OCI-LY1 (cell line): ENCODE results near the gene NEURL1B.

ENCODE experiments used
- H2AFZ ChIP-seq: fragments of 200-600 bp; sonication (generic), shearing (Covaris generic); 2 replicates; pipeline ENCODE4 v1.6.0; 2014; ENCODE audit warnings: antibody characterized with exemption, mild to moderate bottlenecking, low read length
- H3F3A ChIP-seq: fragments of 200-600 bp; sonication (generic), shearing (Covaris generic); 2 replicates; pipeline ENCODE4 v1.6.0; 2014; ENCODE audit warnings: mild to moderate bottlenecking, antibody characterized with exemption, low read length, moderate library complexity; ENCODE audit not compliant: insufficient read depth
- H3K27ac ChIP-seq: fragments of 200-600 bp; sonication (generic); 2 replicates; pipeline ENCODE4 v1.5.1; 2014; ENCODE audit warnings: low read length, mixed run types, mild to moderate bottlenecking, low read depth; ENCODE audit not compliant: poor library complexity, severe bottlenecking
- H3K27me3 ChIP-seq: fragments of 200-600 bp; sonication (generic); 2 replicates; pipeline ENCODE4 v1.6.0; 2014; ENCODE audit warnings: antibody characterized with exemption, mild to moderate bottlenecking, low read length, moderate library complexity; ENCODE audit not compliant: insufficient read depth
- H3K36me3 ChIP-seq: fragments of 200-600 bp; sonication (generic); 2 replicates; pipeline ENCODE4 v1.6.1; 2014; ENCODE audit warnings: mild to moderate bottlenecking, antibody characterized with exemption, low read length, moderate library complexity, mixed read lengths; ENCODE audit not compliant: insufficient read depth
- H3K4me1 ChIP-seq: fragments of 200-600 bp; sonication (generic); 2 replicates; pipeline ENCODE4 v1.5.1; 2014; ENCODE audit warnings: mild to moderate bottlenecking, low read length, moderate library complexity; ENCODE audit not compliant: insufficient read depth, severe bottlenecking
- H3K4me2 ChIP-seq: fragments of 200-600 bp; sonication (generic), shearing (Covaris generic); 2 replicates; pipeline ENCODE4 v1.6.1; 2014; ENCODE audit warnings: low read length
- H3K4me3 ChIP-seq: fragments of 200-600 bp; sonication (generic); 2 replicates; pipeline ENCODE4 v1.5.1; 2014; ENCODE audit warnings: low read length, low read depth, mild to moderate bottlenecking, mixed read lengths; ENCODE audit not compliant: poor library complexity, severe bottlenecking
- H3K79me2 ChIP-seq: fragments of 200-600 bp; shearing (Covaris generic); 2 replicates; pipeline ENCODE4 v1.6.1; 2016; ENCODE audit warnings: mixed run types, low read length, mixed read lengths; ENCODE audit not compliant: insufficient read depth
- H3K9ac ChIP-seq: fragments of 200-600 bp; sonication (generic), shearing (Covaris generic); 2 replicates; pipeline ENCODE4 v1.6.1; 2014; ENCODE audit warnings: mild to moderate bottlenecking, low read length, mixed read lengths
- H3K9me2 ChIP-seq: fragments of 200-600 bp; sonication (generic), shearing (Covaris generic); 2 replicates; pipeline ENCODE4 v1.6.1; 2014; ENCODE audit warnings: low read depth, mild to moderate bottlenecking, low read length, mixed read lengths
- H3K9me3 ChIP-seq: fragments of 200-600 bp; shearing (Covaris generic); 2 replicates; pipeline ENCODE4 v1.6.1; 2014; ENCODE audit warnings: low read length, mixed read lengths
- H4K20me1 ChIP-seq: fragments of 200-600 bp; sonication (generic), shearing (Covaris generic); 2 replicates; pipeline ENCODE4 v1.6.0; 2016; ENCODE audit warnings: mild to moderate bottlenecking, low read length; ENCODE audit not compliant: insufficient read depth
- EZH2 ChIP-seq: fragments of 200-600 bp; sonication (generic), shearing (Covaris generic); IDR thresholded peaks from 2 replicates; pipeline ENCODE4 v1.8.0; 2017; ENCODE audit warnings: borderline replicate concordance, mixed run types, mild to moderate bottlenecking, antibody characterized with exemption, low read length, moderate library complexity, mixed read lengths
- TF ChIP-seq, protein P1 (sequence below): fragments of 200-600 bp; sonication (generic), shearing (Covaris generic); IDR thresholded peaks from 2 replicates; pipeline ENCODE4 v1.5.1; 2017; ENCODE audit warnings: mild to moderate bottlenecking, antibody characterized with exemption, low read length, moderate library complexity, mixed read lengths

The NEURL1B gene

DNA sequence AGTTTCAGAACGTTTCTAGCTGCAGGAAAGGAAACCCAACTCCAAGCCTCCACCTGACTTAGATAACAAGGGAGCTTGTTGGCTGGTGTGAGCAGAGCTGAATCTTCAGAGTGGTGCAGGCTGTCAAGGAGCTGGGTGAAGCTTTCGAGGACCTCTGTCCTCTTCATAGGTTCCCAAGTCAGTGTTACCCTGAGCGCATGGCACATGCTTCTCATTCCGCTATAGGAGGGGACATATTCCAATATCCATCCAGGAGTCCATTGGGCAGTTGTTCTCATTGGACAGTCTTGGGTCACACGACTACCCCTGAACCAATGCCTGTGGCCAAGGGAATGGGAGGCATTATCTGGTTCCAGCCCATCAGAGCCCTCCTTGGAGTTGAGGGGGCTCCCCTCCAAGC, 79.6 kb downstream of the NEURL1B start:
- Histone ChIP-seq H3K9me2 (no peaks in the 10 kb centered on the region), H3K9me3 (no peaks in the 10 kb centered on the region), H3F3A (no peaks in the 10 kb centered on the region), H3K4me3 (no peak overlapping the region), H3K79me2 (no peaks in the 10 kb centered on the region), H3K36me3 (no peaks in the 10 kb centered on the region), H2AFZ (no peak overlapping the region), H4K20me1 (no peaks in the 10 kb centered on the region), H3K27ac (no peak overlapping the region), H3K4me2 (no peak overlapping the region), H3K9ac (no peak overlapping the region), H3K4me1 (peaks cover 4% of the 10 kb centered on the region), H3K27me3 (peaks cover 3% of the 10 kb centered on the region; the same call in 1 of the 2 replicates)
- TF ChIP-seq, protein P1, sequence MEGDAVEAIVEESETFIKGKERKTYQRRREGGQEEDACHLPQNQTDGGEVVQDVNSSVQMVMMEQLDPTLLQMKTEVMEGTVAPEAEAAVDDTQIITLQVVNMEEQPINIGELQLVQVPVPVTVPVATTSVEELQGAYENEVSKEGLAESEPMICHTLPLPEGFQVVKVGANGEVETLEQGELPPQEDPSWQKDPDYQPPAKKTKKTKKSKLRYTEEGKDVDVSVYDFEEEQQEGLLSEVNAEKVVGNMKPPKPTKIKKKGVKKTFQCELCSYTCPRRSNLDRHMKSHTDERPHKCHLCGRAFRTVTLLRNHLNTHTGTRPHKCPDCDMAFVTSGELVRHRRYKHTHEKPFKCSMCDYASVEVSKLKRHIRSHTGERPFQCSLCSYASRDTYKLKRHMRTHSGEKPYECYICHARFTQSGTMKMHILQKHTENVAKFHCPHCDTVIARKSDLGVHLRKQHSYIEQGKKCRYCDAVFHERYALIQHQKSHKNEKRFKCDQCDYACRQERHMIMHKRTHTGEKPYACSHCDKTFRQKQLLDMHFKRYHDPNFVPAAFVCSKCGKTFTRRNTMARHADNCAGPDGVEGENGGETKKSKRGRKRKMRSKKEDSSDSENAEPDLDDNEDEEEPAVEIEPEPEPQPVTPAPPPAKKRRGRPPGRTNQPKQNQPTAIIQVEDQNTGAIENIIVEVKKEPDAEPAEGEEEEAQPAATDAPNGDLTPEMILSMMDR: no peak
- no peak for TF ChIP-seq EZH2

DNA sequence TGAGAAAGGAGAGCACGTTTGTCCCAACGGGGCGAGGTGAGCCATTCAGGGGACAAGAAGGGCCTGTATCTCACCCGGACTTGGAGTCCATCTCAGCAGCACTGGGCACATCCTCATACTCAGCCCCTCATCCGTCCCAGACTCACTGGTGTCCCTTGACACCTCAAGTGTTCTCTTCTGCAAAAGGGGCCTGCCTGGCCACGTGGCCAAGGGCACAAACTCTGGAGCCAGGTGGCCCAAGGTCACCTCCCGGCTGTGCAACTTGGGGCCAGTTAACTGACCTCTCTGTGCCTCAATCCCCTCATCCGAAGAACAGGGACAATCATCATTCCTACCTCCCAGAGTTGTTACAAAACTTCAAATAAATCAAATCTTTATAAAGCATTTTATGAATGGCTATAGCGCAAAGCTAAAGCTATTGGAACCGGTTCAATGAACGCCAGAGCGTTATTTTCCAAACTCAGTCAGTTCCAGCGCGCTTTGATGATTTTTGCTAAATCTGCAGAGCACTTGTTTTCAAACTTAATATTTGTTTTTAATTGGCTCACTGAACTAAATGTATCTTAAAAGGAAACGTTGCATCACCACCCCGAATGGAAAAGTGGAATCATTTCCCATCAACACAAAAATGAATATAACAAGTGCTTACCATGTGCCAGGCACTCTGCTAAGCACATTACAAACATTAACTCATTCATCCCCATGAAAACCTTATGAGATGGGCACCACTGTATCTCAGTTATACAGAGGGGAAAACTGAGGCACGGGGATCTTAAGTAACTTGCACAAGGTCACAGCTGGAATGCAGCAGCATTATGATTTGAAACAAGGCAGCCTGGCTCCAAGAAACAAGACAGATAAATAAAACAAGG, 80.6 kb downstream of the NEURL1B start:
- Histone ChIP-seq H3K4me3 (no peak overlapping the region), H3K4me2 (no peak overlapping the region), H3K9me2 (no peaks in the 10 kb centered on the region), H3F3A (no peaks in the 10 kb centered on the region), H3K9me3 (no peaks in the 10 kb centered on the region), H3K36me3 (no peaks in the 10 kb centered on the region), H3K27ac (no peak overlapping the region), H2AFZ (no peak overlapping the region), H3K4me1 (peaks cover 4% of the 10 kb centered on the region), H4K20me1 (no peaks in the 10 kb centered on the region), H3K9ac (no peak overlapping the region), H3K79me2 (no peaks in the 10 kb centered on the region), H3K27me3 (peaks cover 3% of the 10 kb centered on the region; the same call in 1 of the 2 replicates)
- TF ChIP-seq, protein P1: no peak
- no peak for TF ChIP-seq EZH2

DNA sequence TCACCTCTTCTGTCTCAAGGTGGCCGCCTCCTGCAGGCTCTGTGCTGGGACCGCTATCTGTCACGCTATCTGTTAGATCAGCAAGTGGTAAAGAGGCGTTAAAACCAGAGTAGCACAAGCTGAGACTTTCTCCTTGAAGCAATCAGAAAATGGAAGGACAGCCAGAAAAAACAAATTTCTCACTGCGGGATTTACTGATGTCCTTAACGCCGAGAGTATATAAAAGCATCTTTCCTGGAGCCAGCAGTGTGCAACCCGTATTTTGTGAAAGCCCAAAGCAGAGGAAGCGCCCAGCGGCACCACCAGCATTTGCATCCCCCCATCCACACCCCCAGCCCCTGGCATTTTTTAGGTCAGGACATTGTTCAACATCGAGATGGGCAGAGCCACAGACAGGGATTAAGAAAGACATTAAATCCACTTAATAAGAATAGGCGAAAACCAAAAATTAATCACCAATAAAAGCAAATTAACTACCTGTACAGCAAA, 81.3 kb downstream of the NEURL1B start:
- no peak for TF ChIP-seq EZH2
- TF ChIP-seq, protein P1: no peak
- H3K4me2 ChIP-seq: no peak overlapping the region
- H3K27me3 ChIP-seq: peaks cover 3% of the 10 kb centered on the region; the same call in 1 of the 2 replicates
- H3K79me2 ChIP-seq: no peaks in the 10 kb centered on the region
- H4K20me1 ChIP-seq: no peaks in the 10 kb centered on the region
- H3K9me3 ChIP-seq: no peaks in the 10 kb centered on the region
- no peaks in the 10 kb centered on the region for H3K4me1 ChIP-seq
- H3K9ac ChIP-seq: no peak overlapping the region
- no peak overlapping the region for H2AFZ ChIP-seq
- H3K9me2 ChIP-seq: no peaks in the 10 kb centered on the region
- H3K27ac ChIP-seq: no peak overlapping the region
- H3F3A ChIP-seq: no peaks in the 10 kb centered on the region
- no peak overlapping the region for H3K4me3 ChIP-seq
- H3K36me3 ChIP-seq: no peaks in the 10 kb centered on the region
